HCT116 (cell line): ENCODE measurements around the gene NDUFS2. TPM values are rescaled to one million over a fixed set of nuclear protein-coding genes. Genes with fewer than 3 reads are reported as not detected.

Source experiments
- ATAC-seq: fragments of 200-7000 bp; cut with Tn5 transposase; 2 replicates; pipeline ENCODE4 v1.9.1; 2020; ENCODE audit warnings: mild to moderate bottlenecking, moderate library complexity
- BruUV-seq: library from RNA; stranded (reverse); fragments of 400-500 nt; replicated peaks from 2 replicates; lab custom pipeline; 2021; lab: Mats Ljungman, UMichigan
- CTCF ChIA-PET: fragments of 300-600 bp; sonication (Branson Sonifier 250); formaldehyde crosslinking; loops from one replicate; lab custom pipeline; 2021; ENCODE audit warnings: antibody characterized with exemption; lab: Charles Lee
- POLR2A ChIA-PET: fragments of 300-600, 350-600 bp; sonication (Branson Sonifier 250); formaldehyde crosslinking; loops from one replicate; lab custom pipeline; 2021; ENCODE audit warnings: antibody characterized with exemption; lab: Charles Lee
- RAD21 ChIA-PET, 2 experiments: fragments of 300-600 bp; sonication (Branson Sonifier 250); formaldehyde crosslinking; loops; one replicate each; lab custom pipeline; 2023; ENCODE audit warnings: low total read pairs in 2 of 2; ENCODE audit not compliant: uncharacterized antibody in 2 of 2, unreplicated experiment in 2 of 2, low non-redundant PET in 1 of 2; lab: Charles Lee
- DNase-seq: peaks from one replicate; pipeline ENCODE4 v3.0.0-alpha.2; 2010; ENCODE audit warnings: low read depth, low spot score
- H2AFZ ChIP-seq: fragments of 200-600 bp; shearing (Covaris generic), sonication (generic); 2 replicates; pipeline ENCODE4 v1.6.1; 2017; ENCODE audit warnings: low read depth, mixed run types, mixed read lengths, antibody characterized with exemption, low read length; ENCODE audit not compliant: poor library complexity, severe bottlenecking
- H3K27ac ChIP-seq: 2 replicates; pipeline ENCODE4 v1.5.1; 2012; ENCODE audit warnings: low read depth, low read length
- H3K27me3 ChIP-seq: fragments of 200-600 bp; sonication (generic); 2 replicates; pipeline ENCODE4 v1.6.1; 2016; ENCODE audit warnings: mixed run types, low read length, mixed read lengths; ENCODE audit not compliant: insufficient read depth
- H3K36me3 ChIP-seq, 2 experiments: fragments of 200-500 bp in 1 of 2; fragments of 200-600 bp in 1 of 2; sonication (Bioruptor generic) in 1 of 2; sonication (generic) in 1 of 2; 2 replicates each; pipeline versions ENCODE4 v1.5.1 to v1.6.1; 2014 to 2016; ENCODE audit warnings: low read length in 2 of 2, inconsistent platforms in 1 of 2, mixed read lengths in 1 of 2, mixed run types in 1 of 2; ENCODE audit not compliant: insufficient read depth in 2 of 2, control insufficient read depth in 1 of 2
- H3K4me1 ChIP-seq, 2 experiments: fragments of 200-600 bp in 1 of 2; sonication (generic) in 1 of 2; 2 replicates each; pipeline versions ENCODE4 v1.5.1 to v1.6.1; 2012 to 2017; ENCODE audit warnings: low read length in 2 of 2, inconsistent platforms in 1 of 2, mild to moderate bottlenecking in 1 of 2, mixed read lengths in 1 of 2, mixed run types in 1 of 2, moderate library complexity in 1 of 2; ENCODE audit not compliant: insufficient read depth in 2 of 2, control insufficient read depth in 1 of 2
- H3K4me2 ChIP-seq: fragments of 200-600 bp; sonication (generic); 2 replicates; pipeline ENCODE4 v1.6.1; 2017; ENCODE audit warnings: mixed run types, low read length, mixed read lengths
- H3K4me3 ChIP-seq, 2 experiments: fragments of 200-600 bp in 1 of 2; sonication (generic) in 1 of 2; replicated peaks in 1 of 2; 2 replicates each; pipeline ENCODE4 v1.5.1; 2011 to 2016; ENCODE audit warnings: low read length in 2 of 2, control low read depth in 1 of 2, low read depth in 1 of 2, mild to moderate bottlenecking in 1 of 2, mixed read lengths in 1 of 2, mixed run types in 1 of 2
- H3K79me2 ChIP-seq: fragments of 200-600 bp; sonication (generic); 2 replicates; pipeline ENCODE4 v1.6.1; 2017; ENCODE audit warnings: mild to moderate bottlenecking, mixed run types, low read length, moderate library complexity, mixed read lengths; ENCODE audit not compliant: insufficient read depth
- H3K9ac ChIP-seq: fragments of 200-600 bp; sonication (generic); 2 replicates; pipeline ENCODE4 v1.6.1; 2016; ENCODE audit warnings: low read length, mixed read lengths
- H3K9me2 ChIP-seq: fragments of 200-600 bp; sonication (generic), shearing (Covaris generic); 2 replicates; pipeline ENCODE4 v1.6.1; 2017; ENCODE audit warnings: mixed run types, mild to moderate bottlenecking, moderate library complexity; ENCODE audit not compliant: insufficient read depth
- H3K9me3 ChIP-seq, 2 experiments: fragments of 200-500 bp in 1 of 2; fragments of 200-600 bp in 1 of 2; sonication (Bioruptor generic) in 1 of 2; sonication (generic) in 1 of 2; 2 replicates each; pipeline ENCODE4 v1.6.1; 2014 to 2017; ENCODE audit warnings: low read length in 2 of 2, mixed read lengths in 2 of 2, inconsistent platforms in 1 of 2, low read depth in 1 of 2, mild to moderate bottlenecking in 1 of 2, mixed run types in 1 of 2, moderate library complexity in 1 of 2; ENCODE audit not compliant: control insufficient read depth in 1 of 2, insufficient read depth in 1 of 2
- H4K20me1 ChIP-seq: fragments of 200-600 bp; sonication (generic), shearing (Covaris generic); 2 replicates; pipeline ENCODE4 v1.6.1; 2017; ENCODE audit warnings: mixed run types, mild to moderate bottlenecking, moderate library complexity; ENCODE audit not compliant: insufficient read depth
- CBX3 ChIP-seq: IDR thresholded peaks from 2 replicates; pipeline ENCODE4 v1.6.1; 2012; ENCODE audit warnings: low read depth
- CEBPB ChIP-seq: IDR thresholded peaks from 2 replicates; pipeline ENCODE4 v1.6.1; 2012; ENCODE audit warnings: low read depth
- EGR1 ChIP-seq: IDR thresholded peaks from 2 replicates; pipeline ENCODE4 v1.6.1; 2012; ENCODE audit warnings: low read depth
- FOSL1 ChIP-seq: IDR thresholded peaks from 2 replicates; pipeline ENCODE4 v1.6.1; 2012; ENCODE audit warnings: low read depth
- JUND ChIP-seq: IDR thresholded peaks from 2 replicates; pipeline ENCODE4 v1.6.1; 2012
- POLR2AphosphoS5 ChIP-seq: IDR thresholded peaks from 2 replicates; pipeline ENCODE4 v1.6.1; 2011; ENCODE audit warnings: mild to moderate bottlenecking, low read depth, low read length, moderate library complexity
- SIN3A ChIP-seq: IDR thresholded peaks from 2 replicates; pipeline ENCODE4 v1.6.1; 2012; ENCODE audit warnings: low read depth
- SP1 ChIP-seq: IDR thresholded peaks from 2 replicates; pipeline ENCODE4 v1.6.1; 2012; ENCODE audit warnings: low read depth
- TCF7L2 ChIP-seq: IDR thresholded peaks from 2 replicates; pipeline ENCODE4 v1.7.0; 2011; ENCODE audit warnings: borderline replicate concordance, inconsistent platforms; ENCODE audit not compliant: insufficient read depth, insufficient read length; ENCODE audit errors: extremely low read depth
- YY1 ChIP-seq: IDR thresholded peaks from 2 replicates; pipeline ENCODE4 v1.6.1; 2011; ENCODE audit warnings: low read length, low read depth, moderate library complexity, mild to moderate bottlenecking; ENCODE audit not compliant: insufficient replicate concordance; ENCODE audit errors: extremely low read depth
- ZNF274 ChIP-seq: fragments of 200-500 bp; sonication (Bioruptor generic); IDR thresholded peaks from 2 replicates; pipeline ENCODE4 v1.6.1; 2014; ENCODE audit warnings: mild to moderate bottlenecking, low read depth, low read length, inconsistent platforms
- intact Hi-C: fragments of 100-400 bp; cut with micrococcal nuclease; formaldehyde crosslinking; loops from 2 replicates; pipeline ENCODE4 v1.10.0; 2022
- total RNA-seq: library from RNA; stranded (reverse); gene quantifications from one replicate; pipeline ENCODE4 v1.2.1, GENCODE V29; 2021; ENCODE audit not compliant: unreplicated experiment
- TF ChIP-seq, protein P1 (sequence below): IDR thresholded peaks from 2 replicates; pipeline ENCODE4 v1.6.1; 2011; ENCODE audit warnings: mild to moderate bottlenecking, low read length, moderate library complexity; ENCODE audit not compliant: insufficient replicate concordance; ENCODE audit errors: extremely low read depth
- TF ChIP-seq, protein P2 (sequence below): IDR thresholded peaks from 2 replicates; pipeline ENCODE4 v1.6.1; 2012
- TF ChIP-seq, protein P3 (sequence below): IDR thresholded peaks from 2 replicates; pipeline ENCODE4 v1.6.1; 2012; ENCODE audit warnings: low read depth
- TF ChIP-seq, protein P4 (sequence below), 3 experiments: fragments of 200-600 bp in 1 of 3; sonication (generic) in 1 of 3; IDR thresholded peaks in 2 of 3; conservative IDR thresholded peaks in 1 of 3; 2 replicates each; pipeline ENCODE4 v1.5.1; 2012 to 2017; ENCODE audit warnings: low read depth in 2 of 3, low read length in 2 of 3, antibody characterized with exemption in 1 of 3, borderline replicate concordance in 1 of 3, control low read depth in 1 of 3, mild to moderate bottlenecking in 1 of 3, mixed read lengths in 1 of 3, mixed run types in 1 of 3, moderate library complexity in 1 of 3; ENCODE audit not compliant: insufficient read depth in 1 of 3

NDUFS2 gene
- total RNA-seq, 1 experiment from 2014 or later, result 82.7 TPM

DNA sequence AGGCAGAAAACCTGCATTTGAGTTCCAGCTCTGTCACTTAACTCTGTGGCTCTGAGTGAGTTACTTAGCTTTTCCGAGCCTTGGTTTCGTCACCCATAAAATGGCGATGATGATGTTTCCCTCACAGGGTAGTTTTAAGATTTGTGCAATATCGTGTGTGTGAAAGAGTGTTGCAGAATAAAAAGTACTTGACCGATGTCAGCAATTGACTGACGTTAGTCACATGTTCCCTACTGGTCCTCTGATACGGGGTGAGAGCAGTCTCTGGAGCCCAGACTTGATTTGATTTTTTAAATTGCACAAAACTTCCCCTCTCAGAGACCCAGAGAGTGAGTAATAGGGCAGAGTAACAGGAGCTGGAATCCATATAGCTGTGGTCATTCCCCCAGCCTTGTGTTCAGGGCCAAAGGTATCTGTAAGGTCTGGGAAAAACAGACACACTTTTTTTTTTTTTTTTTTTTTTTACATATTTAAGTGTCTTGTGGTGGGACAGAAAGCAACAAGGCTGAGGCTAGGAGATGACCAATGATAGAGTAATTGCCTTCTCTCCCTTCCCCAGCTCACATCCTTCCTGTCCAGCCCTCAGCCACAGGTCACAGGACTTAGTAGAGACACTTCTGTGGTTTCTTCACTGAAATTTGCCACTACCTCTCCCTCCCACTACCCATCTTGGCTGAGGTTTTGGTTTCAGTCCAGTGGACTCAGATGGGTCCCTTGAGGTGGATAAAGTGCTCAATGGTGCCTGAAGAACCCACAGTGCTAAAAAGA is 15.0 kb downstream of the NDUFS2 start:
- RAD21 ChIA-PET, result interaction anchor here in 1 of 2 experiments (1.3 kb wide), 1 partner anchor 8 kb away, joined by 3 read pairs; no protein-coding TSS in a partner anchor
- no peak overlapping the region for H3K4me2 ChIP-seq
- no peak for ATAC-seq
- no peak overlapping the region for H2AFZ ChIP-seq
- no peaks in the 10 kb centered on the region for H3K4me1 ChIP-seq
- TF ChIP-seq POLR2AphosphoS5, result no peak
- no peak for TF ChIP-seq YY1
- no peak for TF ChIP-seq SIN3A
- no peak for TF ChIP-seq JUND
- no peak for TF ChIP-seq CEBPB
- TF ChIP-seq FOSL1, result no peak
- no peak for TF ChIP-seq ZNF274
- TF ChIP-seq, protein P1, sequence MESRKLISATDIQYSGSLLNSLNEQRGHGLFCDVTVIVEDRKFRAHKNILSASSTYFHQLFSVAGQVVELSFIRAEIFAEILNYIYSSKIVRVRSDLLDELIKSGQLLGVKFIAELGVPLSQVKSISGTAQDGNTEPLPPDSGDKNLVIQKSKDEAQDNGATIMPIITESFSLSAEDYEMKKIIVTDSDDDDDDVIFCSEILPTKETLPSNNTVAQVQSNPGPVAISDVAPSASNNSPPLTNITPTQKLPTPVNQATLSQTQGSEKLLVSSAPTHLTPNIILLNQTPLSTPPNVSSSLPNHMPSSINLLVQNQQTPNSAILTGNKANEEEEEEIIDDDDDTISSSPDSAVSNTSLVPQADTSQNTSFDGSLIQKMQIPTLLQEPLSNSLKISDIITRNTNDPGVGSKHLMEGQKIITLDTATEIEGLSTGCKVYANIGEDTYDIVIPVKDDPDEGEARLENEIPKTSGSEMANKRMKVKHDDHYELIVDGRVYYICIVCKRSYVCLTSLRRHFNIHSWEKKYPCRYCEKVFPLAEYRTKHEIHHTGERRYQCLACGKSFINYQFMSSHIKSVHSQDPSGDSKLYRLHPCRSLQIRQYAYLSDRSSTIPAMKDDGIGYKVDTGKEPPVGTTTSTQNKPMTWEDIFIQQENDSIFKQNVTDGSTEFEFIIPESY, result no peak
- no peak for TF ChIP-seq TCF7L2
- TF ChIP-seq EGR1, result no peak
- TF ChIP-seq CBX3, result no peak
- TF ChIP-seq SP1, result no peak
- TF ChIP-seq, protein P2, sequence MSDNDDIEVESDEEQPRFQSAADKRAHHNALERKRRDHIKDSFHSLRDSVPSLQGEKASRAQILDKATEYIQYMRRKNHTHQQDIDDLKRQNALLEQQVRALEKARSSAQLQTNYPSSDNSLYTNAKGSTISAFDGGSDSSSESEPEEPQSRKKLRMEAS, result no peak
- TF ChIP-seq, protein P3, sequence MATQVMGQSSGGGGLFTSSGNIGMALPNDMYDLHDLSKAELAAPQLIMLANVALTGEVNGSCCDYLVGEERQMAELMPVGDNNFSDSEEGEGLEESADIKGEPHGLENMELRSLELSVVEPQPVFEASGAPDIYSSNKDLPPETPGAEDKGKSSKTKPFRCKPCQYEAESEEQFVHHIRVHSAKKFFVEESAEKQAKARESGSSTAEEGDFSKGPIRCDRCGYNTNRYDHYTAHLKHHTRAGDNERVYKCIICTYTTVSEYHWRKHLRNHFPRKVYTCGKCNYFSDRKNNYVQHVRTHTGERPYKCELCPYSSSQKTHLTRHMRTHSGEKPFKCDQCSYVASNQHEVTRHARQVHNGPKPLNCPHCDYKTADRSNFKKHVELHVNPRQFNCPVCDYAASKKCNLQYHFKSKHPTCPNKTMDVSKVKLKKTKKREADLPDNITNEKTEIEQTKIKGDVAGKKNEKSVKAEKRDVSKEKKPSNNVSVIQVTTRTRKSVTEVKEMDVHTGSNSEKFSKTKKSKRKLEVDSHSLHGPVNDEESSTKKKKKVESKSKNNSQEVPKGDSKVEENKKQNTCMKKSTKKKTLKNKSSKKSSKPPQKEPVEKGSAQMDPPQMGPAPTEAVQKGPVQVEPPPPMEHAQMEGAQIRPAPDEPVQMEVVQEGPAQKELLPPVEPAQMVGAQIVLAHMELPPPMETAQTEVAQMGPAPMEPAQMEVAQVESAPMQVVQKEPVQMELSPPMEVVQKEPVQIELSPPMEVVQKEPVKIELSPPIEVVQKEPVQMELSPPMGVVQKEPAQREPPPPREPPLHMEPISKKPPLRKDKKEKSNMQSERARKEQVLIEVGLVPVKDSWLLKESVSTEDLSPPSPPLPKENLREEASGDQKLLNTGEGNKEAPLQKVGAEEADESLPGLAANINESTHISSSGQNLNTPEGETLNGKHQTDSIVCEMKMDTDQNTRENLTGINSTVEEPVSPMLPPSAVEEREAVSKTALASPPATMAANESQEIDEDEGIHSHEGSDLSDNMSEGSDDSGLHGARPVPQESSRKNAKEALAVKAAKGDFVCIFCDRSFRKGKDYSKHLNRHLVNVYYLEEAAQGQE, result no peak
- TF ChIP-seq, protein P4, sequence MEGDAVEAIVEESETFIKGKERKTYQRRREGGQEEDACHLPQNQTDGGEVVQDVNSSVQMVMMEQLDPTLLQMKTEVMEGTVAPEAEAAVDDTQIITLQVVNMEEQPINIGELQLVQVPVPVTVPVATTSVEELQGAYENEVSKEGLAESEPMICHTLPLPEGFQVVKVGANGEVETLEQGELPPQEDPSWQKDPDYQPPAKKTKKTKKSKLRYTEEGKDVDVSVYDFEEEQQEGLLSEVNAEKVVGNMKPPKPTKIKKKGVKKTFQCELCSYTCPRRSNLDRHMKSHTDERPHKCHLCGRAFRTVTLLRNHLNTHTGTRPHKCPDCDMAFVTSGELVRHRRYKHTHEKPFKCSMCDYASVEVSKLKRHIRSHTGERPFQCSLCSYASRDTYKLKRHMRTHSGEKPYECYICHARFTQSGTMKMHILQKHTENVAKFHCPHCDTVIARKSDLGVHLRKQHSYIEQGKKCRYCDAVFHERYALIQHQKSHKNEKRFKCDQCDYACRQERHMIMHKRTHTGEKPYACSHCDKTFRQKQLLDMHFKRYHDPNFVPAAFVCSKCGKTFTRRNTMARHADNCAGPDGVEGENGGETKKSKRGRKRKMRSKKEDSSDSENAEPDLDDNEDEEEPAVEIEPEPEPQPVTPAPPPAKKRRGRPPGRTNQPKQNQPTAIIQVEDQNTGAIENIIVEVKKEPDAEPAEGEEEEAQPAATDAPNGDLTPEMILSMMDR (IDR thresholded peaks at IDR 0.05 in 2 of 3, conservative IDR thresholded peaks at IDR 0.05 in 1 of 3; ENCODE audit: borderline replicate concordance in 1 of 3, insufficient read depth in 1 of 3, low read depth in 2 of 3, low read length in 2 of 3), result no peak
- H3K79me2 ChIP-seq, result no peaks in the 10 kb centered on the region
- H3K9ac ChIP-seq, result no peak overlapping the region
- H3K9me3 ChIP-seq, result no peaks in the 10 kb centered on the region
- POLR2A ChIA-PET, result interaction anchor here (2.2 kb wide), 1 partner anchor 9 kb away, joined by 8 read pairs; the partner anchor contains the start of gene TOMM40L
- no peak overlapping the region for H3K27ac ChIP-seq
- BruUV-seq, result no TSS peak
- no peaks in the 10 kb centered on the region for H4K20me1 ChIP-seq
- DNase-seq, result no peak
- CTCF ChIA-PET, result interaction anchor here (2.6 kb wide), 1 partner anchor 9 kb away, joined by 9 read pairs; the partner anchor contains the start of gene TOMM40L
- intact Hi-C loops, result no loop called here
- no peaks in the 10 kb centered on the region for H3K27me3 ChIP-seq
- H3K9me2 ChIP-seq, result 0 out of 2 replicates have a peak, but pooled peaks cover 3% of the 10 kb centered on the region
- peaks cover 18 to 24% of the 10 kb centered on the region in 2 experiments; a peak in 3 of 4 replicates for H3K36me3 ChIP-seq
- H3K4me3 ChIP-seq, result no peak overlapping the region
